HG03039 (cell line): ENCODE measurements around the gene MFAP2.

Experiments used
- ATAC-seq: cut with Tn5 transposase; IDR thresholded peaks from one replicate; pipeline ENCODE4 v1.9.1; 2021; ENCODE audit warnings: mild to moderate bottlenecking, moderate library complexity; ENCODE audit not compliant: unreplicated experiment

MFAP2 gene

GRCh38 chr1:16981269-16981849 lies 939 bp upstream of the MFAP2 start:
- no peak for ATAC-seq

DNA sequence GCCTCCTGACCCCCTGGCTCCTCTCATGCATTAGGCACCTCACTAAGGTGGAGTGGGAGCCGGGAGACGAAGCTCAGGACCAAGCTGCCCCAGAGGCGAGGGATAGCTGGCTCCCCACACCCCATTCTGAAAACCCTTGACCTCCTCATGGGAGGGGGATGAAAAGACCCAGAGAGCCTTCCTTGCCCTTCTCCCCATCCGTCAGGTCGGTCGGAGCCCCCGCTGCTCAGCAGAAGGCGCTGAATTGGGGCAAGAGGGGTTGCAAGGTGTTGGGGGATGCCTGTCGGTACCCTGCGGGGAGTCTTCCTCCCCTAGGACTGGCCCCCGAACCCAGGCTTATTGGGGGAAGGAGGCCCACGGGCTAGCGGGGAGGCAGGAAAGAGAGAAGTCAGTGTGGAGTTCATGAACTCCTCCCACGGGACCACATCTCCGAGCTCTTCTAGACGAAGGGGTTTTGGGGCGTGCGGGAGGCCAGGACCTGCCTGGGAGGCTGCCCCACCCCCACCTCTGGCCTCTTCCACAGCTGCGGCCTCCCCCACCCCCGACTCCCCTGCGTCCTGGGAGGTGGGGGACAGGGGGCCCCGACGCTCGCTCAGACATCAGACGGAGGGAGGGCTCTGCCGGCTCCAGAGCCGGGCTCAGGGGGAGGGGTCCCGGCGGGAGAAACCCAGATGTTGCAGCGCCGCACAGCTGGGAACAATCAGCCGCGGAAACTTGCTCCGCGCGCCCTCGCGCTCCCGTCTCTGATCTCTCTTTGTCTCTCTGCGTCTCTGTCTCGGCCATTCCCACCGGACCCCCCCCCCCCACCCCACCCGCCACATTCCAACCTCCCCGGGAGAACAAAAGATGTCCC lies 719 bp downstream of the MFAP2 start:
- no peak for ATAC-seq

DNA sequence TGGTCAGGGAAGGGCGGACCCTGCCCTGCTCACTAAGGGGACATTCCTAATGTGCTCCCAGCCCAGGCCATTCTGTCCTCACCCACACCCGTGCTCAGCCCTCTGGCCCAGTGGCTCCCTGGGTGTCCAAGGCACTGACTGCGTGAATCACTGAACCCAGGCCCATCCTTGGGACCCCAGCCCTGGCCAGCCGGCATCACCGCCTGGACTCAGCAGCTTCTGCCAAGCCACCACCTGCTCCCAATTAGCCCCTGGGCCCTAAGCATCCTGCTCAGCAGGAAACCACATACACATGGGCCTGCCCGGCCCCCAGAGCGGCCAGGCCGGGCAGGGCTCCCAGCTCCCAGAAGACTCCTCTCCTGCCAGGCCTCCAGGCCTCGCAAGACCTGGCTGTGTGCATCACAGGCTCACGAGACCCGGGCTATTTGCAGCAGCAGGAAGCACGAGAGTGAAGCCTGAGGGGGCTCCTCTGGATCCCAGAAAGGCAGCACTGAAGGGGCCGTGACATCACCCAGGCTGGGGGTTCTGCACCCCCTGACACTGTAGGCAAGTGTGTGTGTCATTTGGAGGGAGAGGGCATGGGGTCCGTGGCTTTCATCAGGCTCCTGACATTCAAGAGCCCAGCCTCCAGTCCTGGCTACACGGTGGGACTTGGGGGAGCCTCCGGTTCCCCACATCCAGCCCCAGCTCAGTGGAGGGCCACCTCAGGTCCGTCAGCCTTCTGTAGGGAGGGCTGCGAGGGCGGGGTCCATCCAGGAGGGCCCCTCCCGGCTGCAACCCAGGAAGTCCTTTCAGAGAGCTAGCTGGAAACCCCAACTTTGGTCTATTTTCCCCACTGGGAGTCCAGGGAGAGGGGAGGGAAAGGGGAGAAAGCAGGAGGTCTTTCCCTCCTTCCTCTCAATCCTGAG lies 1.6 kb downstream of the MFAP2 start:
- ATAC-seq: no peak

GRCh38 chr1:16978139-16978538 lies 2.3 kb downstream of the MFAP2 start:
- ATAC-seq: no peak

DNA sequence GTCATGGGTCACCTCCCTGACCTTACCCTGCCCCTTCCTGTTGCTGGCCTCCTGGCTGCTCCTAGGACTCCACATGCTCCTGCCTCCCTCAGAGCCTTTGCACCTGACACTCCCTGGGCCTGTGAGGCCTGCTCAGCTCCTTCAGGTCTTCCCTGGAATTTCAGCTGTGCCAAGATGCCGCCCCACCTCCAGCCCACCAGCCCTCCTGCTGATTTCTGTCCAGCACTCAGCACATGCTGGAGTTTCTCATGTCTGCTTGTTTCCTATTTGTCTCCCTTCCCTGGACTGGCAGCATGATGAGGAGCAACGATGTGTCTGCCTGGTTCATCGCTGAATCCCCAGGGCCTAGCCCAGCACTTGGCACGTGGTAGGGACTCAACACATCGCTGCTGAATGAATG lies 3.0 kb downstream of the MFAP2 start:
- no peak for ATAC-seq

GRCh38 chr1:16976966-16977365 lies 3.5 kb downstream of the MFAP2 start:
- ATAC-seq: no peak

- no peak for ATAC-seq
Measured at GRCh38 chr1:16975838-16976237, 4.6 kb downstream of the MFAP2 start.

DNA sequence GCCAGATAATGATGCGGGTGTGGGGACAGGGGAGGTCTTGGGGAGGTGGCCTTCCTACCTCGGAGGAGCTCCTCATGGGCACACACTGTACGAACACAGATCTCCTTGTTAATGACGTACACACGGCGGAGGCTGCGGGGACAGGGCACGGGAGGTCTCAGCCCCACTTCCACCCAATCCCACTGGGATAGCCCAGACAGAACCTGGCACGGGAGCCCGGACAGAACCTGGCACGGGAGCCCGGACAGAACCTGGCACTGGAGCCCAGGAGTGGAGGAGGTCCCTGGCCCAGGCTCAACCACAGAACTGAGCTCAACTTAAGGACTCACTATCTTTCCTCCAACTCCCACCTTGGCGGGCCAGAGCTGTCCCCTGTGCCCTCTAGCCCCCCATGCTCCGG lies 5.2 kb downstream of the MFAP2 start:
- ATAC-seq: no peak

- ATAC-seq: no peak
Measured at GRCh38 chr1:16973215-16973614, 7.2 kb downstream of the MFAP2 start.

DNA sequence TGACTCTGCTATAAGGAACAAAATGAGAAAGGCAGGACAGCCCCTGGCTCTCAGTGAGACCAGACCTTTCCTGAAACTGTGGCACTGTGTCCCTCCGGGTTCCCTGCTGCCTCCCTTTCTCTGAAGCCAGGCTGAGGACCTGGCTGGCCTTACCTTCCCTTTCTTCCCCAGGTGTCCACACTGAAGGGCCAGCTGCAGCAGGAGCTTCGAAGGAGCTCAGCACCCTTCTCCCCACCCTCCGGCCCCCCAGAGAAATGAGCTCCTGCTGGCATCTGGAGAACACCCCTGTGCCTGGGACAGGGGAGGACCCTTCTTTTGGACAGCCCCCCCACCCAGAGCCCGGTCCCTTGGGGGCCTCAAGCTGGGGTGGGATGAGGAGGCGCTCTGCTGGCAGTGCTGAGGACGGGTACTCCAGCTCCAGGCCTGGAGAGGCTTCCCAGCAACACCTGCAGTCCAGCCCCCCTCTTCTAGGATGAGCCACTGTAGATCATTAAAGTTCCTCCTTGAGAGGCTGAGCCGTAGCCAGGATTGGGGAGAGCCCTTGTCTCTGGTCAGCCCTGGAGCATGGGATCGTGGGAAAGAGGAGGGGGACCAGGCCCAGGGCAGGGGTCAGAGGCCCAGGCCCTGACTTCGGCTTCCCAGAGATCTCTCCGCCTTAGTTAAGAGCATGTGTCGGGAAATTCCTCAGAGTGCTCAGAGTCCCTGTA lies 8.1 kb downstream of the MFAP2 start:
- ATAC-seq: no peak

DNA sequence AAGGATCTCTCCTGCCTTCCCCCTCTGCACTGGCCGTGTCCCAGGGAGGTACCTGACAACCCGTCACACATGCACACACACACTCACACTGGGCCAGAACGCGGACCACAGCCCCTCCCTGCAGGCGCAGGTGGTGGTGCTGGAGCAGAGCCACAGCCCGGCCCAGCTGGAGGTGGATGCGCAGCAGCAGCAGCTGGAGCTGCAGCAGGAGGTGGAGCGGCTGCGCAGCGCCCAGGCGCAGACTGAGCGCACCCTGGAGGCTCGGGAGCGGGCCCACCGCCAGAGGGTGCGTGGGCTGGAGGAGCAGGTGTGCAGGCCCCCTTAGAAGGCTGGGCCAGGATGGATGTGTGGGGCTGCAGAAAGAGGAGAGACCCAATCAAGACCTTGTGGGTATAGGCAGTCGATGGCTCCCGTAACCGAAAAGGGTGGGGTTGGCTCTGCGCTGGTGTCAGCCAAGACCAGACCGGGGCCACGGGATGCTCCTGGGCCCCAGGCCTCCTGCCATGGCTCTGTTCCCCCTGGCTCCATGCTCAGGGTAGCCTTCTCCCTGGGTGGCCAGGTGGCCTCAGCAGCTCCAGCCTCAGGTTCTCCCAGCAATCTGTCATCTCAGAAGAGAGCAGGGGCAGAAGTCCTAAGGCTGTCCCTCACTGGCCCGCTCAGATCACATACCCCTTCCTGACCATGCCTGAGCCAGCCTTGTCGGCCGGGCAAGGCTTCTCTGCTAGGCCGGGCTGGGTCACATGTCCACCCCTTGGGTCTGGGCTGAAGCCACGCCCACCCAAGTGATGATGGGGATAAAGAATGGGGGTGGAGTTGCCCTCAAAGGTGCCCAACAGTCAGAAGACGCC lies 8.9 kb downstream of the MFAP2 start:
- no peak for ATAC-seq

DNA sequence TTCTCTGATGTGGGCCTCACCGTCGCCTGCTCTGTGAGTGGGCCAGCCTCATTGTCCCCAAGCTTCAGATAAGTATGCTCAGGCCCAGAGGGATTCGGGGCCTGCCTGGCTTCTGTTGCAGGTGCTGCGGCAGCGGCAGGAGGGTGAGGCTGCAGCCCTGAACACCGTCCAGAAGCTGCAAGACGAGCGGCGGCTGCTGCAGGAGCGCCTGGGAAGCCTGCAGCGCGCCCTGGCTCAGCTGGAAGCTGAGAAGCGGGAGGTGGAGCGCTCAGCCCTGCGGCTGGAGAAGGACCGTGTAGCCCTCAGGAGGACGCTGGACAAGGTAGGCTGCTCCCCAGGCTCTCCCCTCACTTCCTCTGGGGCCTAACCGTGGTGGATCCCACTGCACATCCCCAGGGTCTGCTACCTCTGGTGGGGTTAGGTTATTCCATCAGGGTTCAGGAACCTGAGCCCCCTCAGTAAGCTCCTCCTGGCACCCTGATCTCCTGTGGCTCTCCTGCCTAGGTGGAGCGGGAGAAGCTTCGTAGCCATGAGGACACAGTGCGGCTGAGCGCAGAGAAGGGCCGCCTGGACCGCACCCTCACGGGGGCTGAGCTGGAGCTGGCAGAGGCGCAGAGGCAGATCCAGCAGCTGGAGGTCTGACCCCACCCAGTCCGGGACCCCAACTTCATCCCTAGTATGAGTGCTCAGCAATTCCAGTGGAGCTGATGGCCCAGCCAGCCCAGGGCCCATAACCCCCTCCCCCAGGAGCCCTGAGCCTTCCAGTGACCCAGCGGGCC lies 10.1 kb downstream of the MFAP2 start:
- ATAC-seq: no peak

- no peak for ATAC-seq
Measured at GRCh38 chr1:16969651-16970050, 10.8 kb downstream of the MFAP2 start.

DNA sequence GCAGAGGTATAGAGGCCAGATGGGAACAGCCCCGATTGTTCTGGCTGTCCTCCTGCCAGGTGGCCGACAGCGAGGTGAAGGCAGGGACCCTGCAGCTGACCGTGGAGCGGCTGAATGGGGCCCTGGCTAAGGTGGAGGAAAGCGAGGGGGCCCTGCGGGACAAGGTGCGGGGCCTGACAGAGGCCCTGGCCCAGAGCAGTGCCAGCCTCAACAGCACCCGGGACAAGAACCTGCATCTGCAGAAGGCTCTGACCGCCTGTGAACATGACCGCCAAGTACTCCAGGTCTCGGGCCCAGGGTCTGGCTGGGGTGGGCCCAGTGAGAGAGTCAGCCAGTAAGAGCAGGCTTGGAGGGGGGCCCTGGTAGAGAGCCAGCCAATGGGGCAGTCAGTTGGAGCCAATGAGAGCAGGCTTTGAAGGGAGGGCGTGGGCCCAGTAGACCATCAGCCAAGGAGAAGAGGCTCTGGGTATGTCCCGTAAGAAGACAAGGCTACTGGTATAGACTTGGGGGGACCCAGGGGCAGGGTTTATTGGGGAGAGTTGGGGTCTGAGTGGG lies 11.3 kb downstream of the MFAP2 start:
- ATAC-seq: no peak

- ATAC-seq: no peak
Measured at GRCh38 chr1:16968372-16968771, 12.0 kb downstream of the MFAP2 start.

GRCh38 chr1:16967962-16968361 lies 12.5 kb downstream of the MFAP2 start:
- ATAC-seq: no peak

DNA sequence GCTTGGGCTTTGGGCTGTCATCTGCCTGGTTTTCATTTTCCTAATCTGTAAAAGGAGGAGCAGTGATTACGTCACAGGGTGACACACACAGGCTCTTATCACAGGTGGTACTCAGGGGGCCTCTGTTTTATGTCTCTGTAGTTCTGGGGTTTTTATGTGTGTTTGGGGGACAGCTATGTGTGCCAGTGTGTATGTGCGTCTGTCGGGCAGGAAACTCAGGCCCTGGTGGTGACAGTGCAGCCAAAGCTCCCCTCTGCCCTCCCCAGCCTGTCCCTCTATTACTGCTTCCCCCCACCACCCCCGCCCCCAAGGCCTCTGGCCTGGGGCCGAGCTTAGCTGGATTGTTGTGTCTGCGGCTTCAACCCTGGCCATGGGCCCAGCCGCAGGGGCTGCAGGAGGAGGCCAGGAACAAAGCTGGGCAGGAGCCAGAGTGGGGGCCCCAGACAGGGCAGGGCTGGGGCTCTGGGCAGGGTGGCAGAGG lies 13.3 kb downstream of the MFAP2 start:
- no peak for ATAC-seq

GRCh38 chr1:16966282-16966681 lies 14.1 kb downstream of the MFAP2 start:
- ATAC-seq: no peak
